ENCODE results near the gene GRK5. TPM values are rescaled to one million over a fixed set of nuclear protein-coding genes. Genes with fewer than 3 reads are reported as not detected.

Gene GRK5
- total and polyA plus RNA-seq, 3 experiments from 2014 or later = 7.7 to 13.8 (median 13.6) TPM

DNA sequence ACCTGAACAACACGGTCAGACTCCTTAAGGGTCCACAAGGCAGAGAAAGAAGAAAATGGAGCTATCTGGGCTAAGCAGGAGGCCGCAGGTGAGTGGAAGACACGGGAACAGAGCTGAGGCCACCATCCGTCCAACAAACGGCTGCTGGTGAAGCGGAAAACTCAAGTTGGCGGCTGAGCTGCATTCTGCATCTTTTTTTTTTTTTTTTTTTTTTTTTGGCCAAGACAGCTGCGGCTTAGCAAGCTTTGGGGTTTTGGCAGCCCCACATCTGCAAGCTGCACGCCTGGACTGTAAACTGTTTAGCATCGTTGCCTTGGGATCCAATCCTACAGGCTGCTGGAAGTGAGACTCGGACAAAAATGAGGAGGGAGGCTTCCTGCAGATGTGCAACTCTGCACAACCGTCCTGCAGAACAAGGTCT, 297.8 kb downstream of the GRK5 start:
- no peaks in the 10 kb centered on the region for H3K9me3 Mint-ChIP-seq
- H3K36me3 Mint-ChIP-seq = peaks cover 2 to 54% (median 12%) of the 10 kb centered on the region in 3 donors
- no peaks in the 10 kb centered on the region for H3K27me3 ChIP-seq (ENCODE audit: insufficient read depth, low read length, poor library complexity, severe bottlenecking)
- peak overlapping the region; percentile 51 for H3K4me3 ChIP-seq (ENCODE audit: low read length)
- peak overlapping the region; percentile 8 to 99 (median 91) for H3K27ac Mint-ChIP-seq
- H3K27me3 Mint-ChIP-seq = no peaks in the 10 kb centered on the region
- H3K4me1 ChIP-seq (ENCODE audit: insufficient read depth, low read length) = peaks cover 71% of the 10 kb centered on the region
- peak in 1 of 5 donors; percentile 56 for DNase-seq
- no peak overlapping the region for H3K27ac ChIP-seq (ENCODE audit: low read depth, low read length)
- peaks cover 18% of the 10 kb centered on the region for H3K36me3 ChIP-seq (ENCODE audit: insufficient read depth, low read length)
- peaks cover 57 to 67% (median 62%) of the 10 kb centered on the region in 3 donors for H3K4me1 Mint-ChIP-seq
- CTCF ChIA-PET = interaction anchor here (2.1 kb wide), 1 partner anchor 15 kb away, joined by 6 read pairs; no protein-coding TSS in a partner anchor
- peak overlapping the region in 3 of 7 donors; percentile 28 to 63 (median 54) for H3K4me3 Mint-ChIP-seq
- POLR2A ChIA-PET = interaction anchor here (0.6 to 1.4 kb wide), 3 partner anchors 12 to 38 kb away, joined by 3 to 6 read pairs (median 6); no protein-coding TSS in a partner anchor
- H3K9me3 ChIP-seq (ENCODE audit: low read length) = no peaks in the 10 kb centered on the region

Other genes starting within 250 kb of the GRK5 start
- gene NANOS1, start 177.9 kb upstream of the GRK5 start, total RNA-seq = under 1 TPM; 0.22 to 0.61 TPM
- 0.07 TPM for gene NANOS1, start 177.9 kb upstream of the GRK5 start, polyA plus RNA-seq
- gene EIF3A, start 126.8 kb upstream of the GRK5 start, total RNA-seq = 100 to 1,000 TPM; 181 to 195 TPM
- 75.3 TPM for gene EIF3A, start 126.8 kb upstream of the GRK5 start, polyA plus RNA-seq
- 10 to 100 TPM; 23.8 to 24.8 TPM for gene DENND10, start 103.5 kb upstream of the GRK5 start, total RNA-seq
- 51.0 TPM for gene DENND10, start 103.5 kb upstream of the GRK5 start, polyA plus RNA-seq
- gene SFXN4, start 41.9 kb upstream of the GRK5 start, total RNA-seq = 10 to 100 TPM; 48.2 to 52.3 TPM
- gene SFXN4, start 41.9 kb upstream of the GRK5 start, polyA plus RNA-seq = 18.6 TPM
- gene PRDX3, start 28.8 kb upstream of the GRK5 start, total RNA-seq = 100 to 1,000 TPM; 203 to 207 TPM
- gene PRDX3, start 28.8 kb upstream of the GRK5 start, polyA plus RNA-seq = 83.3 TPM

Measured in CD8-positive, alpha-beta memory T cell (primary cell).